Non-pigmented ciliary epithelial cell (primary cell): Measurements from ENCODE around the gene METTL14.
A peak's percentile ranks its signal among the peaks of the same experiment; 100 is the strongest.
"Not testable (repeated sequence)": the region's sequence is repeated elsewhere in the genome, so short reads cannot be mapped to it uniquely, and the experiment has no call there.

Experiments used
- DNase-seq: peaks from one replicate; pipeline ENCODE4 v3.0.0-alpha.2; 2010; ENCODE audit warnings: low read depth

The METTL14 gene

GRCh38 chr4:118684873-118685811 is at the start of gene METTL14:
TSS of gene METTL14 (plus strand) at chr4:118685392. CDS start at chr4:118685535, 143 bp downstream.
- DNase-seq = peak; percentile 61

GRCh38 chr4:118636126-118636525 is 49.1 kb upstream of the METTL14 start:
- not testable (repeated sequence) for DNase-seq

- DNase-seq = peak; percentile 5
Measured at GRCh38 chr4:118664665-118665064, 20.5 kb upstream of the METTL14 start.

GRCh38 chr4:118669220-118669619 is 16.0 kb upstream of the METTL14 start:
- peak; percentile 47 for DNase-seq

GRCh38 chr4:118670968-118671367 is 14.2 kb upstream of the METTL14 start:
- DNase-seq = not testable (repeated sequence)

GRCh38 chr4:118676128-118676527 is 9.1 kb upstream of the METTL14 start:
- DNase-seq = no peak

- no peak for DNase-seq
Measured at GRCh38 chr4:118680808-118681207, 4.4 kb upstream of the METTL14 start.

GRCh38 chr4:118682928-118683327 is 2.3 kb upstream of the METTL14 start:
- DNase-seq = no peak

GRCh38 chr4:118683513-118683912 is 1.7 kb upstream of the METTL14 start:
- DNase-seq = no peak

- no peak for DNase-seq
Measured at GRCh38 chr4:118703118-118703517, 17.9 kb downstream of the METTL14 start.

- no peak for DNase-seq
Measured at GRCh38 chr4:118711052-118711451, 25.9 kb downstream of the METTL14 start.

- no peak for DNase-seq
Measured at GRCh38 chr4:118712872-118713271, 27.7 kb downstream of the METTL14 start.

- DNase-seq = no peak
Measured at GRCh38 chr4:118714682-118715081, 29.5 kb downstream of the METTL14 start.

- no peak for DNase-seq
Measured at GRCh38 chr4:118716304-118716703, 31.1 kb downstream of the METTL14 start.

GRCh38 chr4:118718511-118719170 is 33.4 kb downstream of the METTL14 start:
- DNase-seq = no peak

- no peak for DNase-seq
Measured at GRCh38 chr4:118721752-118722151, 36.6 kb downstream of the METTL14 start.

- DNase-seq = no peak
Measured at GRCh38 chr4:118723369-118723768, 38.2 kb downstream of the METTL14 start.

GRCh38 chr4:118727360-118727759 is 42.2 kb downstream of the METTL14 start:
- DNase-seq = no peak

GRCh38 chr4:118729287-118730286 is 44.4 kb downstream of the METTL14 start:
- peak; percentile 70 for DNase-seq

GRCh38 chr4:118730683-118731082 is 45.5 kb downstream of the METTL14 start:
- no peak for DNase-seq

GRCh38 chr4:118732591-118733330 is 47.6 kb downstream of the METTL14 start:
- DNase-seq = peak; percentile 56
